GM20000 (cell line): Measurements from ENCODE around the gene KCNK4.

ENCODE experiments used
- DNase-seq: peaks from one replicate; pipeline ENCODE4 v3.0.0; 2012; ENCODE audit warnings: low spot score
- TF ChIP-seq, protein P1 (sequence below): IDR thresholded peaks from 2 replicates; pipeline ENCODE4 v1.5.1; 2012; ENCODE audit warnings: mild to moderate bottlenecking, control low read depth; ENCODE audit errors: extremely low read depth, missing control alignments

KCNK4 gene

DNA sequence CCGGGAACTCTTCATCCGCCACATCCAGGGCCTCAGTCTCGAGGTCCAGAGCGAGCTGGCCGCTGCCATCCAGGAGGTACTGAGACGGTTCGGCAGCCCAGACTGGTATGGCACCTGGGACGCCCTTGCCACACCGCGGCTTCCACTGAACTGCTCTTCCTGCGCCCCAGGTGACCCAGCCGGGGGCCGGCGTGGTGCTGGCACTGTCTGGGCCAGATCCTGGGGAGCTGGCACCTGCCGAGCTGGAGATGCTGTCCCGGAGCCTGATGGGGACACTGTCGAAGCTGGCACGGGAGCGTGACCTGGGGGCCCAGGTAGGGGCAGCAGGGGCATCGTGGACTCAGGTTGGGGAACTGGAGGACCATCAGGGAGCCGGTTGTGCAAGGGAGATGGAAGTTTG lies 50.3 kb downstream of the KCNK4 start:
- TF ChIP-seq, protein P1, sequence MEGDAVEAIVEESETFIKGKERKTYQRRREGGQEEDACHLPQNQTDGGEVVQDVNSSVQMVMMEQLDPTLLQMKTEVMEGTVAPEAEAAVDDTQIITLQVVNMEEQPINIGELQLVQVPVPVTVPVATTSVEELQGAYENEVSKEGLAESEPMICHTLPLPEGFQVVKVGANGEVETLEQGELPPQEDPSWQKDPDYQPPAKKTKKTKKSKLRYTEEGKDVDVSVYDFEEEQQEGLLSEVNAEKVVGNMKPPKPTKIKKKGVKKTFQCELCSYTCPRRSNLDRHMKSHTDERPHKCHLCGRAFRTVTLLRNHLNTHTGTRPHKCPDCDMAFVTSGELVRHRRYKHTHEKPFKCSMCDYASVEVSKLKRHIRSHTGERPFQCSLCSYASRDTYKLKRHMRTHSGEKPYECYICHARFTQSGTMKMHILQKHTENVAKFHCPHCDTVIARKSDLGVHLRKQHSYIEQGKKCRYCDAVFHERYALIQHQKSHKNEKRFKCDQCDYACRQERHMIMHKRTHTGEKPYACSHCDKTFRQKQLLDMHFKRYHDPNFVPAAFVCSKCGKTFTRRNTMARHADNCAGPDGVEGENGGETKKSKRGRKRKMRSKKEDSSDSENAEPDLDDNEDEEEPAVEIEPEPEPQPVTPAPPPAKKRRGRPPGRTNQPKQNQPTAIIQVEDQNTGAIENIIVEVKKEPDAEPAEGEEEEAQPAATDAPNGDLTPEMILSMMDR: no peak
- no peak for DNase-seq

DNA sequence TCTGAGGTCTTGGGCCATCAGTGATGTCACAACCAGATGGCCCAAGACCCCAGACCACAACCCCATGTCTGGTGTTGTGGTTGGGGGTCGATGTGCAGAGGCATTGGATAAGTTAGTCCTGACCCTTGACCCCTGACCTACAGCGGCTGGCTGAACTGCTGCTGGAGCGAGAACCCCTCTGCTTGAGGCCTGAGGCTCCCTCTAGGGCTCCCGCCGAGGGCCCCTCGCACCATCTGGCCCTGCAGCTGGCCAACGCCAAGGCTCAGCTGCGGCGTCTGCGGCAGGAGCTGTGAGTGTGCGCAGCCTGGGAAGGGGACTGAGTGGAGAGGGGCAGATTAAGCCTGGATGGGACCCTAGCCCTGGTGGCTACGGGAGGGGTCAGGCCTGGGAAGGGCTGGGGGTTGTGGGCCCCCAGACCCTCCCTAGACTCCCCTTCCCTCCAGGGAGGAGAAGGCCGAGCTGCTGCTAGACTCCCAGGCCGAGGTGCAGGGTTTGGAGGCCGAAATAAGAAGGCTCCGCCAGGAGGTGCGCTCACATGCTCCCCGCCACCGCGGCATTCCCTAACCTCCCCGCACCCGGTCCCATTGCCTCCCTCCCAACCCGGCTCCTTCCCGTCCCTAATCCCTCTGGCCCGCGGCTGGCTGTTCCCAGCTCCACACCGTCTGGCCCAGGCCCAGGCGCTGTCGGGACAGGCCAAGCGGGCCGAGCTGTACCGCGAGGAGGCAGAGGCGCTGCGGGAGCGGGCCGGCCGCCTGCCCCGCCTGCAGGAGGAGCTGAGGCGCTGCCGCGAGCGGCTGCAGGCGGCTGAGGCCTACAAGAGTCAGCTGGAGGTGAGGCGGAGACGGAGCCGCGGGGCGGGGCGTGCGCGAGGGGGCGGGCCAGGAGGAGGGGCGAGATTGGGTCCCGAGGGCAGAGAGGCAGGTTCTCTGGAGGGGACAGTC lies 51.0 kb downstream of the KCNK4 start:
- TF ChIP-seq, protein P1: no peak
- DNase-seq: peak; percentile 97

DNA sequence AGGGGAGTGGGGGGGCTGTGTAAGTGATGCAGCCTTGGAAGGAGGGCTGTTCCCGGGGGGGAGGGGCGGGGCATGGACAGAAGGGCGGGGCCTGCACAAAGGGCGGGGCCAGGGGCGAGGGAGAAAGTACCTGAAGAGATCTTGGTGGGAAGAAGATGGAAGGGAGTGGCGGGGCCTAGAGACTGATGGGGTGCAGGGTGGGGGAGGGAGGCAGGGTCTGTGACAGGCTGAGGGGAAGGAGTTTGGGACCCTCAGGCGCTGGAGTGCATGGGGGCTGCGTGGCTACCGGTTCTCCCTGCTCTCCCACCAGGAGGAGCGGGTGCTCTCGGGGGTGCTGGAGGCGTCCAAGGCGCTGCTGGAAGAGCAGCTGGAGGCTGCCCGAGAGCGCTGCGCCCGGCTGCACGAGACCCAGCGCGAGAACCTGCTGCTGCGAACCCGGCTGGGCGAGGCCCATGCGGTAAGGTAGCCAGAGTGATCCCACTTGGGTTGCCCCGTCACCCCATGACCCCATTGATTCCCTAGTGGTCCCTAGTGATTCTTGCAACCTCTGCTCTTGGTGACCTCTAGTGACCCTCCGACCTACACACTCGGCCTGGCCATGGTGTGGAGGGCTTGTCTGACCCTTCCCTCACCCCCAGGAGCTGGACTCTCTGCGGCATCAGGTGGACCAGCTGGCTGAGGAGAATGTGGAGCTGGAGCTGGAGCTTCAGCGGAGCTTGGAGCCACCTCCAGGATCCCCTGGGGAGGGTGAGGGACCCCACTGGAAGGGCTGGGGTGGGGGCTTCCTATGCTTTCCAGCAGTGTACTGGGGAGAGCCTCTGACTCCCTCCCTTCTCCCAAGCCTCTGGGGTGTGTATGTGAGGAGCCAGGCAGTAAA lies 52.0 kb downstream of the KCNK4 start:
- DNase-seq: no peak
- TF ChIP-seq, protein P1: no peak

DNA sequence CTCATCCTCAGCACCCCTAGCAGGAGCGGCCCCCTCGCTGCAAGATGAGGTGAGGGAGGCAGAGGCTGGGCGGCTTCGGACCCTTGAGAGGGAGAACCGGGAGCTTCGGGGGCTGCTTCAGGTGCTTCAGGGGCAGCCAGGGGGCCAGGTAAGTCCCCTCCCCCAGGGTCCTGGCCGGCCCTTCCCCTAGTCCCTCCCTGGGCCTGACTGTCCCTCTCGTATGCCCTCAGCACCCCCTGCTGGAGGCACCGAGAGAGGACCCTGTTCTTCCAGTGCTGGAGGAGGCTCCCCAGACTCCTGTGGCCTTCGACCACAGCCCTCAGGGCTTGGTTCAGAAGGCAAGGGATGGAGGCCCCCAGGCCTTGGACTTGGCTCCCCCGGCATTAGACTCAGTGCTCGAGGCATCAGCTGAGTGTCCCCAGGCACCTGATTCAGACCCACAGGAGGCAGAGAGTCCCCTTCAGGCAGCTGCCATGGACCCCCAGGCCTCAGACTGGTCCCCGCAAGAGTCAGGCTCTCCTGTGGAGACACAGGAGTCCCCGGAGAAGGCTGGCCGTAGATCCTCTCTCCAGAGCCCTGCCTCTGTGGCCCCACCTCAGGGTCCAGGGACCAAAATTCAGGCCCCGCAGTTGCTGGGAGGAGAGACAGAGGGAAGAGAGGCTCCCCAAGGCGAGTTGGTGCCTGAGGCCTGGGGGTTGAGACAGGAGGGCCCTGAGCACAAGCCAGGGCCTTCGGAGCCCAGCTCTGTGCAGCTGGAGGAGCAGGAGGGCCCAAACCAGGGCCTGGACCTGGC lies 52.9 kb downstream of the KCNK4 start:
- peak; percentile 49 for DNase-seq
- TF ChIP-seq, protein P1: no peak

DNA sequence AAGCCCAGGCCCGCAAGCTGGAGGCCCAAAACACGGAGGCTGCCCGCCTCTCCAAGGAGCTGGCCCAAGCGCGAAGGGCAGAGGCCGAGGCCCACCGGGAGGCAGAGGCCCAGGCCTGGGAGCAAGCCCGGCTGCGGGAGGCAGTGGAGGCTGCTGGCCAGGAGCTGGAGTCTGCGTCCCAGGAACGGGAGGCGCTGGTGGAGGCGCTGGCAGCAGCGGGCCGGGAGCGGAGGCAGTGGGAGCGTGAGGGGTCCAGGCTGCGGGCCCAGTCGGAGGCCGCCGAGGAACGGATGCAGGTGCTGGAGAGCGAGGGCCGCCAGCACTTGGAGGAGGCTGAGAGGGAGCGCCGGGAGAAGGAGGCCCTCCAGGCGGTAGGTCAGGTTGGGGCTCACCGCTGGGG lies 53.7 kb downstream of the KCNK4 start:
- no peak for DNase-seq
- TF ChIP-seq, protein P1: no peak

DNA sequence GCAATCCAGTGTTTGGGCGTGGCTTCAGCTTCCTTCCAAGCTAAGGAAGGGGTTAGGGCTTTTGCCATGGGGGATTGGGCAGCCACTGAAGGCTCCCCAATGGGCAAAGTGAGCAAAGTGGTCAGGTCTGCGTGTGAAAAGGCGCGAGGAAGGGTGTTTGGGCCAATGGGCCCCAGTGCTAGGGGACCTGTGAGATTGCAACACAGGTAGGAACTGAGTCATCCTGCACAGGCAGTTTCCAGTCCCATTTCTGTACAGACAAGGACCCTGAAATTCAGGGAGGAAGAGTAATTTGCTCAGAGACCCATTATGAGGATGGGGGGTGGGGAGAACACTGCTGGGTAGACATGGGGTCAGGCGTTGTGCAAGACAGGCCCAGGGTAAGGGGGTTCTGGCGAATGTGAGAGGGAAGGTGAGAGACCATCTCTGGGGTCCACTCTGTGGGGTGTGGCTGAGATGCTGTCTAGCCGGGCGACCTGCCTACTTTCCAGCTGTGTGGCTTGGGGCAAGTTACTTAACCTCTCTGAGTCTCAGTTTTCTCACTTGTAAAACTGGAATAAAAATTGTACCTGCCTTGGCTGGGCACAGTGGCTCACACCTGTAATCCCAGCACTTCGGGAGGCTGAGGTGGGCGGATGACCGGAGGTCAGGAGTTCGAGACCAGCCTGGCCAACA lies 56.2 kb downstream of the KCNK4 start:
- DNase-seq: no peak
- TF ChIP-seq, protein P1: no peak
